Limb (tissue), 2 donors: ENCODE results near the gene H2AZ1.
"Not testable (repeated sequence)": the region's sequence is repeated elsewhere in the genome, so short reads cannot be mapped to it uniquely, and the experiment has no call there.

Experiments used
- DNase-seq, 2 donors: peaks; one replicate each; pipeline ENCODE4 v3.0.0-alpha.2; 2016; ENCODE audit errors: extremely low spot score in 2 of 2

Gene H2AZ1

GRCh38 chr4:99949999-99950912 lies at the start of gene H2AZ1:
H2AZ1 (minus strand) TSS chr4:99950275; CDS start chr4:99950170, 105 bp downstream.
- DNase-seq: peak; percentile 98 to 99

GRCh38 chr4:99998062-99998867 lies 48.2 kb upstream of the H2AZ1 start:
- DNase-seq: peak in 1 of 2 donors; percentile 62

- DNase-seq: no peak
These were observed 41.7 kb upstream of the H2AZ1 start for GRCh38 chr4:99991741-99992140.

- DNase-seq: no peak
These were observed 37.6 kb upstream of the H2AZ1 start for GRCh38 chr4:99987681-99988080.

GRCh38 chr4:99986792-99987191 lies 36.7 kb upstream of the H2AZ1 start:
- no peak for DNase-seq

GRCh38 chr4:99983289-99983943 lies 33.3 kb upstream of the H2AZ1 start:
- no peak for DNase-seq

- no peak for DNase-seq
These were observed 29.8 kb upstream of the H2AZ1 start for GRCh38 chr4:99979872-99980271.

- no peak for DNase-seq
These were observed 21.5 kb upstream of the H2AZ1 start for GRCh38 chr4:99971453-99972111.

- DNase-seq: no peak
These were observed 18.3 kb upstream of the H2AZ1 start for GRCh38 chr4:99968330-99968729.

GRCh38 chr4:99966692-99967091 lies 16.6 kb upstream of the H2AZ1 start:
- DNase-seq: no peak

- no peak for DNase-seq
These were observed 15.7 kb upstream of the H2AZ1 start for GRCh38 chr4:99965674-99966350.

- no peak for DNase-seq
These were observed 15.1 kb upstream of the H2AZ1 start for GRCh38 chr4:99965173-99965572.

GRCh38 chr4:99961711-99962110 lies 11.6 kb upstream of the H2AZ1 start:
- DNase-seq: no peak

GRCh38 chr4:99960648-99961047 lies 10.6 kb upstream of the H2AZ1 start:
- DNase-seq: no peak

- not testable (repeated sequence) for DNase-seq
These were observed 8.1 kb upstream of the H2AZ1 start for GRCh38 chr4:99958207-99958606.

GRCh38 chr4:99950913-99951254 lies 809 bp upstream of the H2AZ1 start:
- DNase-seq: no peak

GRCh38 chr4:99949034-99949998 lies 759 bp downstream of the H2AZ1 start:
- DNase-seq: peak; percentile 90 to 94

GRCh38 chr4:99947608-99948007 lies 2.5 kb downstream of the H2AZ1 start:
- DNase-seq: no peak

GRCh38 chr4:99947190-99947578 lies 2.9 kb downstream of the H2AZ1 start:
- DNase-seq: peak in 1 of 2 donors; percentile 25
